ENCODE data around the gene HMCN2. TPM values are rescaled to one million over a fixed set of nuclear protein-coding genes. Genes with fewer than 3 reads are reported as not detected.

Gene HMCN2
- total and polyA plus RNA-seq, 2 experiments from 2014 or later = 0.50 to 0.54 TPM

DNA sequence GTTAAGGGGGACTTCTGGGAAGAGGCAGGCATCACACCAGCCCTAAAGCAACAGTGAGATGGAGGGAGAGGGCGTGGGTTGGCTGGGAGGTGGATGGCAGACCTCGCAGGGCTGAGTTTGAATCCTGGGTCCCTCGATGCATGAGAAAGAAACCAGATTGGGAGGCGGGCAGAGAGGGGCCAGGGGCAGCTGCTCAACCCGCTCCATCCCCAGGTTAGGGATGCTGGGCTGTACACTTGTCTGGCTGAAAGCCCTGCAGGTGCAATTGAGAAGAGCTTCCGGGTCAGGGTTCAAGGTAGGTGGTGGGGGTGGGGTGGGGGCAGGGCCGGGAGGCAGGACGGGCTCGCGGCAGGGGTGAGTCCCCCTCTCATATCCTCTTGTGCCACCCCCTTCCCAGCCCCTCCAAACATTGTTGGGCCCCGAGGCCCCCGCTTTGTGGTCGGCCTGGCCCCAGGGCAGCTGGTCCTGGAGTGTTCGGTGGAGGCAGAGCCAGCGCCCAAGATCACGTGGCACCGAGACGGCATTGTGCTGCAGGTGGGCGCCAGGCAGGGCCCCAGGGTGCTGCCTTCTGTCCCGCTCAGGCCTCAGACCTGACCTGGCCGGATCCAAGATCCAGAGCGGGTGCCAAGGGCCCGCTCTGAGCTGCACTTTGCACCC, 129.4 kb downstream of the HMCN2 start:
- H3K9me3 ChIP-seq (ENCODE audit: low read depth) = no peaks in the 10 kb centered on the region
- H3K9me2 ChIP-seq (replicated peaks; ENCODE audit: insufficient read depth) = no peaks in the 10 kb centered on the region
- no peak overlapping the region for H3K4me2 ChIP-seq
- H3K4me1 ChIP-seq (ENCODE audit: insufficient read depth) = no peaks in the 10 kb centered on the region
- 91% methylated on average over 16 of the region's 23 CpGs for WGBS (ENCODE audit: low lambda C conversion rate, missing lambda C conversion rate)
- no peaks in the 10 kb centered on the region for H4K20me1 ChIP-seq (ENCODE audit: insufficient read depth, poor library complexity, severe bottlenecking)
- H2AFZ ChIP-seq = no peak overlapping the region
- TF ChIP-seq CTCF (IDR thresholded peaks at IDR 0.05; ENCODE audit: poor library complexity) (no peak), EZH2phosphoT487 (IDR thresholded peaks at IDR 0.05; ENCODE audit: low read depth, severe bottlenecking, unreplicated experiment) (no peak)
- DNase-seq (ENCODE audit: low spot score) = no peak
- no peak overlapping the region for H3K4me3 ChIP-seq
- no peaks in the 10 kb centered on the region for H3K36me3 ChIP-seq (replicated peaks; ENCODE audit: insufficient read depth, low read depth)
- H3K79me2 ChIP-seq = no peaks in the 10 kb centered on the region
- H3K27me3 ChIP-seq = no peaks in the 10 kb centered on the region
- H3K27ac ChIP-seq = no peak overlapping the region

GRCh38 chr9:130395810-130396435, 130.4 kb downstream of the HMCN2 start:
- DNase-seq (ENCODE audit: low spot score) = no peak

DNA sequence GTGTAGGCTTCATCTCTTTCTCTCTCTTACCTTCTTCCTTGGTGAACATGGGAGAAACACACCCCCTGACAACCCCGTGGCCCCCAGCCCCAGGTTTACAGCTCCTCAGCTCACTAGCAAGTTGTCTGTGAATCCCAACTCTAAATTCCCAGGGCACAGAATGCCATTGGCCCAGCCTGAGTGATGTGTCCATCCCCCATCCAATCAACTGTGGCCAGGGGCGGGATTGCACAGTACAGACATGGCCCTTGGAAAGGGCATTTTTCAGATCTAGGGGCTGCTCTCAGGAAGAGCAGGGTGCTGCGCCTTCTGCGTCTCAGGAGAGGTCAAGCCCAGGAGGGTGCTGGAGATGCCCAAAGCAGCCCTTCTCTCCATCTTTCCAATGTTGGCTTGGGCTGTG, 131.0 kb downstream of the HMCN2 start:
- H3K79me2 ChIP-seq = no peaks in the 10 kb centered on the region
- no peak for TF ChIP-seq EZH2 (IDR thresholded peaks at IDR 0.05; ENCODE audit: borderline replicate concordance)
- no peak for TF ChIP-seq CTCF (IDR thresholded peaks at IDR 0.05; ENCODE audit: poor library complexity)
- no peak for TF ChIP-seq EZH2phosphoT487 (IDR thresholded peaks at IDR 0.05; ENCODE audit: low read depth, severe bottlenecking, unreplicated experiment)
- H3K9me3 ChIP-seq (ENCODE audit: low read depth) = no peaks in the 10 kb centered on the region
- no peaks in the 10 kb centered on the region for H3K9me2 ChIP-seq (replicated peaks; ENCODE audit: insufficient read depth)
- H2AFZ ChIP-seq = no peak overlapping the region
- no peak overlapping the region for H3K4me2 ChIP-seq
- WGBS (ENCODE audit: low lambda C conversion rate, missing lambda C conversion rate) = 90% methylated on average over 4 of the region's 4 CpGs
- H3K36me3 ChIP-seq (replicated peaks; ENCODE audit: insufficient read depth, low read depth) = no peaks in the 10 kb centered on the region
- no peaks in the 10 kb centered on the region for H3K4me1 ChIP-seq (ENCODE audit: insufficient read depth)
- H4K20me1 ChIP-seq (ENCODE audit: insufficient read depth, poor library complexity, severe bottlenecking) = no peaks in the 10 kb centered on the region
- DNase-seq (ENCODE audit: low spot score) = no peak
- H3K27me3 ChIP-seq = no peaks in the 10 kb centered on the region
- no peak overlapping the region for H3K27ac ChIP-seq
- H3K4me3 ChIP-seq = no peak overlapping the region

More at GRCh38 chr9:130395810-130396435, 130.4 kb downstream of the HMCN2 start:
- no peaks in the 10 kb centered on the region for H3K36me3 ChIP-seq (replicated peaks; ENCODE audit: insufficient read depth, low read depth)
- no peaks in the 10 kb centered on the region for H3K27me3 ChIP-seq
- no peak overlapping the region for H3K27ac ChIP-seq
- no peak overlapping the region for H2AFZ ChIP-seq
- H3K4me3 ChIP-seq = no peak overlapping the region
- H3K9me2 ChIP-seq (replicated peaks; ENCODE audit: insufficient read depth) = no peaks in the 10 kb centered on the region
- 94% methylated on average over 16 of the region's 26 CpGs for WGBS (ENCODE audit: low lambda C conversion rate, missing lambda C conversion rate)
- no peaks in the 10 kb centered on the region for H3K79me2 ChIP-seq
- no peak overlapping the region for H3K4me2 ChIP-seq
- no peaks in the 10 kb centered on the region for H4K20me1 ChIP-seq (ENCODE audit: insufficient read depth, poor library complexity, severe bottlenecking)
- no peaks in the 10 kb centered on the region for H3K9me3 ChIP-seq (ENCODE audit: low read depth)
- no peak for TF ChIP-seq CTCF (IDR thresholded peaks at IDR 0.05; ENCODE audit: poor library complexity)
- TF ChIP-seq EZH2phosphoT487 (IDR thresholded peaks at IDR 0.05; ENCODE audit: low read depth, severe bottlenecking, unreplicated experiment) = no peak
- no peak for TF ChIP-seq EZH2 (IDR thresholded peaks at IDR 0.05; ENCODE audit: borderline replicate concordance)
- H3K4me1 ChIP-seq (ENCODE audit: insufficient read depth) = no peaks in the 10 kb centered on the region

Data from hepatocyte (in vitro differentiated cells).